Retinal pigment epithelial cell (primary cell): Measurements from ENCODE around the gene RGS10.
A peak's percentile ranks its signal among the peaks of the same experiment; 100 is the strongest.

Experiments
- DNase-seq: peaks from one replicate; pipeline ENCODE4 v3.0.0-alpha.2; 2010; ENCODE audit warnings: low read depth
- H3K4me3 ChIP-seq: 2 replicates; pipeline ENCODE4 v1.5.1; 2011; ENCODE audit warnings: mild to moderate bottlenecking, low read length, control low read depth, moderate library complexity
- TF ChIP-seq, protein P1 (sequence below): conservative IDR thresholded peaks from 2 replicates; pipeline ENCODE4 v1.5.1; 2011; ENCODE audit warnings: low read depth, low read length, control low read depth, inconsistent platforms

Gene RGS10

DNA sequence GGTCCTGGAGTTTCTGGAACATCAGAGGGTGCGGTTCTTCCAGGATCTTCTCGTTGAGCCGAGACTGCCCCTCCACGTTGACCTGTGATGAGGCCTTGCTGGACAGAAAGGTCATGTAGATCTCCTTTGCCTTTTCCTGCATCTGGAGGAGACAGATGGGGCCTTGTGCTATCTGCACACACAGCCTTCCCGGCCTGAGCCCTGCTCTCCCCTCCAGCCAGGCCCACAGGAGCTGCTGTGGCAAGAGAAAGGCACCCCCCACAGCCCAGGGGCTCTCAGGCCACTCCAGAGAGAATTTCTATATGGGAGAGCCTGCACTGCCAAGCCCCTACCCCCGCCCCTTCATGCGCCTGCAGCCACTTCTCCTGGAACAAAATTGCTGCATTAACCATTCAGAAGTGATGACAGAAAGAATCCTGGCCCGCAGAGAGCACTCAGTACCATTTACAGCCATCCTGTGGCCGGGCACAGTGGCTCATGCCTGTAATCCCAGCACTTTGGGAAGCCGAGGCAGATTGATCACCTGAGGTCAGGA is 26.9 kb downstream of the RGS10 start:
- DNase-seq = no peak
- no peak overlapping the region for H3K4me3 ChIP-seq
- TF ChIP-seq, protein P1, sequence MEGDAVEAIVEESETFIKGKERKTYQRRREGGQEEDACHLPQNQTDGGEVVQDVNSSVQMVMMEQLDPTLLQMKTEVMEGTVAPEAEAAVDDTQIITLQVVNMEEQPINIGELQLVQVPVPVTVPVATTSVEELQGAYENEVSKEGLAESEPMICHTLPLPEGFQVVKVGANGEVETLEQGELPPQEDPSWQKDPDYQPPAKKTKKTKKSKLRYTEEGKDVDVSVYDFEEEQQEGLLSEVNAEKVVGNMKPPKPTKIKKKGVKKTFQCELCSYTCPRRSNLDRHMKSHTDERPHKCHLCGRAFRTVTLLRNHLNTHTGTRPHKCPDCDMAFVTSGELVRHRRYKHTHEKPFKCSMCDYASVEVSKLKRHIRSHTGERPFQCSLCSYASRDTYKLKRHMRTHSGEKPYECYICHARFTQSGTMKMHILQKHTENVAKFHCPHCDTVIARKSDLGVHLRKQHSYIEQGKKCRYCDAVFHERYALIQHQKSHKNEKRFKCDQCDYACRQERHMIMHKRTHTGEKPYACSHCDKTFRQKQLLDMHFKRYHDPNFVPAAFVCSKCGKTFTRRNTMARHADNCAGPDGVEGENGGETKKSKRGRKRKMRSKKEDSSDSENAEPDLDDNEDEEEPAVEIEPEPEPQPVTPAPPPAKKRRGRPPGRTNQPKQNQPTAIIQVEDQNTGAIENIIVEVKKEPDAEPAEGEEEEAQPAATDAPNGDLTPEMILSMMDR = no peak

DNA sequence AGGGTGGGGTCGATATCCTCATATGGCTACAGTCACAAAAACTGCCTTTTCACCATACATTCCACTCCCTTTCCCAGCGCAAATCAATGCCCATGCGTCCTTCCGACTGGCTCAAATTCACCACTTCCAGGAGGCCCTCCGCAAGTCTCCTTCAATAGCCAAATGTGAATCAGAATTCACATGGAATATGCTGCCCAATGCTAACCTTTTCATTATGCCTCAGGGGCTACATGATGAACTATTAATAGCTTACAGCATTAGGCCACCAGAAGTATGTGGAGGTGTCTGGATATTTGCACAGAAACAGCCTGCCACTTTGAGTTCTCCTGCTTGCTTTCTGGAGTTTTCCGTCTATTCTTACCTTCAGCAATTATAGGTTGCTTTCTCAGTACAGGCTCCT is 27.7 kb downstream of the RGS10 start:
- H3K4me3 ChIP-seq = no peak overlapping the region
- TF ChIP-seq, protein P1 = no peak
- no peak for DNase-seq

DNA sequence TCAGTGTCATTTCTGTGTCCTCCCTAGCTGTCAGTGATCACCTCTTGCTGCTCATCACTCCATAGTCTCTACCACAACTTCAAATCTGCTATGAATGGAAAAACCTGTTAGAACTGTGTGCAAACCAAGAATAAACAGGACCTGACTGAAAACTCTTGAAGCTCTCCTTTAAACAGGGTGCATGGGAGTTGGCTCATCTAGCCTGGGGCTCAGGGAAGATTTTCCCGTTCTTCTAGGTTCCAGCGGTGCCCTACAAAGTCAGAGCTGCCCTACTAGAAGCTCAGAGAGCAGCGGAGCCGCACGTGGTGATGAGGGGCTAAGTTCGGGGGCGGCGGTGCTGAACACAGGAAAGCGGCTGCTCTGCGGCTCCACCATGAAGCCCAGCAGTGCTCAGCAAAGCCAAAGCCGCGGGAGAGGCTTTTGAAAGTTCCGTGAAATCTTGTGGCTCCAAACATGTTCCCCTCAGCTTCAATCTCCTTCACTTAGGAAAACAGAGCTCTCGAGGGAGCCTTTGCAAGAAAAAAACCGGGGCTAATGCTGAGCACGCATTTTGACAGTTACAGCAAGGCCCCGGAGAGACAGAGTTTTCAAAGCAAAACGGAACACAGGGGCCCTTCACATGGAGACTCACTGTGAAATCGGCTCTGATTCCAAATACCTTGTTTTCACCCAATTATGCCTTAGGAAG is 30.5 kb downstream of the RGS10 start:
- H3K4me3 ChIP-seq = no peak overlapping the region
- no peak for DNase-seq
- TF ChIP-seq, protein P1 = no peak

DNA sequence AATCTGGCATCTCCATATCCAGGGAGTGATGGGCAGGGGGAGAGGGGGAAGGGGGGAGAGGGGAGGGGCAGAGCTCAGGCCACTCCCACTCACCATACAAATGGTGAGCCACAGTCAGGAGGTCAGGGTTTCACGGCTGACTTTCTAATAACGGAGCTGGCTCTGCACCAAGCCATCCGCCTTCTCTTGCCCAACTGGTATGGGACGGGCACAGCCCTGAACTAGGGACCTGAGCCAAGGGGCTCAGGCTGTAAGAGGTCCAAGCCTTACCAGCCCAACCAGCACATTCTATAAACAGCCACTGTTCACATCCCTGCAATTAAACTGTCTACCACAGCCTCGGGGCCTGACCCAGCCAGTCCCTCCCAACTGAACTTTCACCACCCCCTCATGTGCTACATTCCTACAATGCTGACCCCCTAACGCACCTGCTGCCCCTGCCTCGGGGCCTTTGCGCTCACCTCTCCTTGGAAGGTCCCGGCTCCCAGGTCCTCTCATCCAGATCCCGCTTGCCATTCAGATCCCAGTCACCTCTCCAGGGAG is 32.5 kb downstream of the RGS10 start:
- H3K4me3 ChIP-seq = no peak overlapping the region
- peak; percentile 58 for DNase-seq
- TF ChIP-seq, protein P1 = no peak

DNA sequence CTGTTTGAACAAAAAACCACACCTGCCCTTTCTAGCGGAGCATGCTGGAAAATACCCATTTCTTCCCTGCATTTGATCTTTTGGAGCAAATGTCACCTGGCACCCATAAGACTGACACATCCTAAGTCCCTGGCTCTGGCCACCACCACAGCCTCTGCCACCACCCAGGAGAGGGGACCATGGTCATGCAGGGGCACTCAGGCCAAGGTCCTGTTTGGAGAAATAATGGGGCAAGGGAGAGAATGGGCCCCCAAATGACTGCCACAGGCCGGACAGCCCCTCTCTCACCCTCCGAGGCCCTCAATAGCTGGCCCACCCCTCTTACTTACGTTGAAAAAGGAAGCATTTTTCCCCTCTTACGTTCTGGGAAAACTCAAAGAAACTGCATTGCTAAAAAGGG is 35.4 kb downstream of the RGS10 start:
- H3K4me3 ChIP-seq = no peak overlapping the region
- no peak for DNase-seq
- TF ChIP-seq, protein P1 = no peak

DNA sequence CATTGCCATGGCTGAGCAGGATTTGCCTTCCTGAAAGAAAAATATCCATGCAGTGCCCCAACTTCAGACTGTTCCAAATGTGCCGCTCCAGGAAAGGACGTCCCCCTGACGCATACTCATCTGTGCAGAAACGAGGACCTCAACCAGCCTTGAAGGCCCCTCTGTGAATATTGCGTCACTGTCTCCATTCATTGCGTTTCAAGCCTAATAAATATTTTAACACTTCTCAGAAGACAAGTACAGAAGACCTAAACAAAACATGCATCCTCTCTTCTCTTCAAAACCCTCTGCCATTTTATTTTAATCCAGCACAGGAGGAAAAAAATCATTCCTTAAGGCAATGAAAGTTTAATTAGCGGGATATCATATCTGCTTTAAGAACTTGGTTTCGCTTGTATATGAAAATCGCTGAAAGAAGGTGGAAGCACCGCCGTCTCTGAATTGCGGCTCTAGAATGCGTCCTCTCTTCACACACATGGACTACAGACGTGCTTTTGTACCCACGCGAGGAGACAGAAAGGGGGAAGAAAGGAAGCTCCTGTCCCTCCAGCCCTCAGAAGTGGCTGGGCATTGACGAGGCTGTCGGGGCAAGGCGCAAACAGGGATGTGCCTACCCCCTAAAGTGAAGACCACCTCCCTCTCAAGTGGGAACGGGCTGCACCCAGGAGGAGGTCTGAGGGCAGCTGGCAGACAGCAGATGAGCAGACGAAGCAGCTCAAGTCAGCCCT is 36.8 kb downstream of the RGS10 start:
- no peak for DNase-seq
- H3K4me3 ChIP-seq = no peak overlapping the region
- TF ChIP-seq, protein P1 = no peak
